ENCODE measurements around the gene BRMS1L.
"Not testable (repeated sequence)": the region's sequence is repeated elsewhere in the genome, so short reads cannot be mapped to it uniquely, and the experiment has no call there.

BRMS1L gene, protein sequence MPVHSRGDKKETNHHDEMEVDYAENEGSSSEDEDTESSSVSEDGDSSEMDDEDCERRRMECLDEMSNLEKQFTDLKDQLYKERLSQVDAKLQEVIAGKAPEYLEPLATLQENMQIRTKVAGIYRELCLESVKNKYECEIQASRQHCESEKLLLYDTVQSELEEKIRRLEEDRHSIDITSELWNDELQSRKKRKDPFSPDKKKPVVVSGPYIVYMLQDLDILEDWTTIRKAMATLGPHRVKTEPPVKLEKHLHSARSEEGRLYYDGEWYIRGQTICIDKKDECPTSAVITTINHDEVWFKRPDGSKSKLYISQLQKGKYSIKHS

DNA sequence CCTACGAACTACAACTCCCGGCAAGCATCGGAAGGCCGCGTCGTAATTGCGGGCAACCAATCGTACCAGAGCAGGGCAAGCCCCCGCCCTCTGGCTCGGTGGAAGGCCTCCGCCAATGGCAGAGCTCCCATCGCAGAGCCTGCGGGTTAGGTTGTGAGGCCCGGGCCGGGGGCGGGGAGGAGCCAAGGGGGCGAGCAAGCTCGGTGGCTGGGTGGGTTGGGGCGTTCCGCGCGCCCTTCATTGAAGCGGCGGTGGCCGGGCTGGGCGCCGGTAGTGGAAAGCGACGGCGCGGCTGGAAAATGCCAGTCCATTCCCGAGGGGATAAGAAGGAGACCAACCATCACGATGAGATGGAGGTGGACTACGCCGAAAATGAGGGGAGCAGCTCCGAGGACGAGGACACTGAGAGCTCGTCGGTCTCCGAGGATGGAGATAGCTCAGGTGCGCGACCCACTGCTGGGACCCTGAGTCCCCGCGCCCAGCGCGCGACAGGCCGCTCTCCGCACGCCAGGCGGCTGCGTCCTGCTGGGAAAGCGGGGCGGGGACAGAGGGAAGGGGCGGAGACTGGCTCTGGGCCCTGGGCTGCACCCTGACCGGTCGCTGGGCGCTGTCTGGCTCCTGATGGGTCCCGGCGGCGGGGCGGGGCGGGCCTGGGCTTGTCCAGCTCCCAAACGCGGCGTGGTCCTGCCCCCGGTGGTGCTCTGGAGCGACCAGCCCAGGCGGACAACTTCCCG, at the start of gene BRMS1L:
Gene BRMS1L (plus strand): TSS at position 121 of the 734 bp plus-strand sequence. CDS start 179 bp downstream, at position 300.
- DNase-seq (ENCODE audit: low spot score): peak; percentile 98

GRCh38 chr14:35776823-35777222, 49.3 kb upstream of the BRMS1L start:
- DNase-seq (ENCODE audit: low spot score): no peak

DNA sequence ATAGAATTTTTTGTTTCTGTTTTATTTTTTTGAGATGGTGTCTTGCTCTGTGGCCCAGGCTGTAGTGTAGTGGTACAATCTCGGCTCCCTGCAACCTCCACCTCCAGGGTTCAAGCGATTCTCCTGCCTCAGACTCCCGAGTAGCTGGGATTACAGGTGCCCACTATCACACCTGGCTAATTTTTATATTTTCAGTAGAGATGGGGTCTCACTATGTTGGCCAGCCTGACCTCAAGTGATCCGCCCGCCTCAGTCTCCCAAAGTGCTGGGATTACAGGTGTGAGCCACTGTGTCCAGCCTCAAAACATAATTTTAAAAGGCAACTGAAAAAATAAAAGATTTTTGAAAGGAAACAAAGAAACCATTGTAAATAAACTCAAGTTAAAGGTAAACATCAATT, 48.6 kb upstream of the BRMS1L start:
- DNase-seq (ENCODE audit: low spot score): not testable (repeated sequence)

- DNase-seq (ENCODE audit: low spot score): no peak
Observed at GRCh38 chr14:35779368-35779767, 46.8 kb upstream of the BRMS1L start.

DNA sequence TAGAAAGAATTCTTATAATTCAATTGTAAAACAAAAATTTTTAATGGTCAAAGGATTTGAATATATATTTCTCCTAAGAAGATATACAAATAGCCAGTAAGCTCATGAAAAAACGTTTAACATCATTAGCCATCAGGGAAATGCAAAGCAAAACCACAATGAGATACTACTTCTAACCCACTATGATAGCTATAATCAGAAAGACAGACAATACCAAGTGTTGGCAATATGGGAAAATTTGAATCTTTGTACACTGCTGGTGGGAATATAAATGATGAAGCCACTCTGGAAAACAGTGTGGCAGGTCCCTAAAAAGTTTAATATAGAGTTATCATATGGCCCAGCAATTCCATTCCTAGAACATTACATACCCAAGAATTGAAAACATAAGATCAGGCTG, 42.4 kb upstream of the BRMS1L start:
- DNase-seq (ENCODE audit: low spot score): no peak

DNA sequence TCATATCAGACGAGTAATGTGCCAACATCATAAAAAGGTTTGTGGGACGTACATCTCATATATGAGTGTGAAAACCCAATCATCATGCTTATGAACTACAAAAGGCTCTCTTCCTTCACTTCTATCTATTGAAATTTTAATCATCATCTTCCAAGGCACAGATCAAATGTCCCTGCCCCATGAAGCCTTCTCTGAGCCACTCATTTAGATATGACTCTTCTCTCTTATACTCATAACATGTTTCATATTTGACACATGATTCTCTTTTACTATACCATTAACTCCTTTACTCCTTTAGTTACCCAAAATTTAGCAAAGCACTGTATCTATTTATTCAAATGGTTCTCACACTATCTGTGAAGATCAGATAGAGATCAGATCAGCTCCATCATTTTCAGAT, 39.3 kb upstream of the BRMS1L start:
- no peak for DNase-seq (ENCODE audit: low spot score)

DNA sequence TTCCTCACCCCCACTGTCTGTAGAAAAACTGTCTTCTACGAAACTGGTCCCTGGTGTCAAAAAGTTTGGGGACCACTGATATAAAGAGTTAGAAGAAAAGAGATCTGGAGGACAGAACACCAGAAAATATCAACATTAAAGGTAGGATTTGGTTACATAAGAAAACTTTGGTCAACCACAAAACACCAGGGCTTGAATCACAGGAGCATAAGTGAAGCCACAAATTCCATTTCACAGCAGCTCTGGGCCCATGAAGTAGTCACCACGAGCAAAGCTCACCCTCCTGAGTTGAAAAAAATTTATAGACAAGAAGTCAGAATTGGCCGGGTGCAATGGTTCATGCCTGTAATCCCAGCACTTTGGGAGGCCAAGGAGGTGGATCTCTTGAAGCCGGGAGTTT, 36.5 kb upstream of the BRMS1L start:
- peak; percentile 11 for DNase-seq (ENCODE audit: low spot score)

DNA sequence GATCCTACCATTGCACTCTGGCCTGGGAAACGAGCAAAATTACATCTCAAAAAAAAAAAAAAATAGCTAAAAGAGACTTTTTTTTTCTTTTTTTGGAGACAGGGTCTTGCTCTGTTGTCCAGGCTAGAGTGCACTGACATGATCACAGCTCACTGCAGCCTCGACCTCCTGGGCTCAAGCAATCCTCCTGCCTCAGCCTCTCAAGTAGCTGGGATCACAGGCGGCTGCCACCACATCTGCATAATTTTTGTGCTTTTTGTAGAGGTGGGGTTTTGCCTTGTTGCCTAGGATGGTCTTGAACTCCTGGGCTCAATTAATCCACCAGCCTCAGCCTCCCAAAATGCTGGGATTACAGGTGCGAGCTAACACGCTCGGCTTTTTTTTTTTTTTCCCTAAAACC, 28.3 kb upstream of the BRMS1L start:
- DNase-seq (ENCODE audit: low spot score): no peak

- DNase-seq (ENCODE audit: low spot score): no peak
Observed at GRCh38 chr14:35806006-35806907, 19.9 kb upstream of the BRMS1L start.

DNA sequence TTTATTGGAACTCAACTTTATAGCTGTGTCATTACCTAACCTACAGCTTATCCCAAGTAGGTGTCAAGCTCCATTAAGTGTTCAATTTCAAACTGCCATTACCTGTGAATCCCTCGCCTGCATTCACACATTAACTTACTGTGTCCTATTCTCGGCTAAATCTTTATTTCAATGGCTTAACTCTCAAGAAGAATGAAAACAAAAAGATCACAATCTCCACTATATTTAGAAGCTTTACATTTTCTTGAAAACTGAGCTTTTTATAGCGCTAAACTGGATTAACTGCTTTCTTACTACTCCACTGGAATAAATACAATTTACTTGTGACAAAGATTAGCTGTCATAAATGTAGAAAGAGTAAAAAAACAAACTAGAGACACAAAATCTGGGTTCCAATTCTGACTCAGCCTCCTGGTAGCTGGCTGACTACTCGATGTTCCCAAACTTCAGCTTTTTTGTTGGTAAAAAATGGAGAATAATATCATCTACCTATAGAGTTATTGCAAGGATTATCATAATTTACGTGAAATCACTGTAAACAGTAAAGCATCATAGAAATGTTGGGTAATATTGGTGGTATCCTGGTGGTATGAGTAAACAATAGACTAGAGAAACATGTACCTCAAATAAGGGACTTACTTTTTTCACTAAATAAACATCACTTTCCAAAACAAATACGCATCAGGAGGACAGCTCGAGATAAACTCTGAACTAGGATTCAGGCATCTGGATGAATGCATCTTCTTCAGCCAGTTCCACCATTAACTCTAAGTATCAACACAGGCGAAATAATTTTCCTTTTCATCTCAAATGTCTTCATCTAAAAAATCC, 18.8 kb upstream of the BRMS1L start:
- no peak for DNase-seq (ENCODE audit: low spot score)

- DNase-seq (ENCODE audit: low spot score): no peak
Observed at GRCh38 chr14:35808076-35808637, 18.0 kb upstream of the BRMS1L start.

DNA sequence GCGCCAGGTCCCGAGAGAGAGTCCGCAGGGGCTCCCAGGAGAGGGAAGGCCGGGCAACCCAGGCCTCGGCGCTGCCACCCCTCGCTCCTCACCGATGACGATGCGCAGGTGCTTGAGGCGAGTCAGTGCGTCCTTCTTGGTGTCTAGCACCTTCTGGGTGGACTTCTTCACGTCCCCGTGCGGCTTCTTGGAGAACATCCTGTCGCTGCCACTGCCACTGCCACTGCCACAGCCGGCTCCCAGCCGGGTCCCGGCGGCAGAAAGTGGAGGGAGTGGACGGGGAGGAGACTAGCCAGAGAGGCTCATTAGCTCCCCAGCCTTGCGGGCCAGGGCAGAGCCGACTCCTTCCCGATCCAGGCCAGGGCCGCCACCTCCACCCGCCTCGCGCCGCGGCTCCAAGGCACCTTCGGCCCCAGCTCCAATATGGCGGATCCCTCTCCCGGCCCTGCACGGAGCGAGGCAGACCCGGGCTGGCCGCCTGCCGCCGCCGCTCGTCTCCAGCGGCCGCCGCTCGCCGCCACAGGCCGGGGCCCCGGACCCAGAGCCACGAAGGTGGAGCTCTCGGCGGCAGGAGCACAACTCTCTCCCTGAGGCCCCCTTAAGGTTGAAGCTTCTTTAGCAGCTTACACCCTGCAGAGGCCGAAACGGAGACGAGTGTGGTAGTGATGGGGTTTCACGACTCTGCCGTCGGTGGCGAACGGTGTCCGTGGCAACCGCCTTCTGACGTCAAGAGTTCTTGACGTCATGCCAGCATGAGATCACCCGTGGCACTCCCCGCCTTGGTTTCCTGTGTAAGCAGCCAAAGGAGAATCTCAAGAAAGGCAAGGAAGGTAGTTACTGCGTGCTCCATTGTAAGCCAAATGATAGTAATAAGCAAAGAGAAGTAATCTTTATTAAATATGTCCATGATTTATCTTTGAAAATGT, 17.2 kb upstream of the BRMS1L start, which contains the start of gene RALGAPA1:
Gene RALGAPA1 (minus strand): TSS at position 658 of the 926 bp plus-strand sequence. CDS start 460 bp downstream, at position 198.
- DNase-seq (ENCODE audit: low spot score): peak; percentile 92

DNA sequence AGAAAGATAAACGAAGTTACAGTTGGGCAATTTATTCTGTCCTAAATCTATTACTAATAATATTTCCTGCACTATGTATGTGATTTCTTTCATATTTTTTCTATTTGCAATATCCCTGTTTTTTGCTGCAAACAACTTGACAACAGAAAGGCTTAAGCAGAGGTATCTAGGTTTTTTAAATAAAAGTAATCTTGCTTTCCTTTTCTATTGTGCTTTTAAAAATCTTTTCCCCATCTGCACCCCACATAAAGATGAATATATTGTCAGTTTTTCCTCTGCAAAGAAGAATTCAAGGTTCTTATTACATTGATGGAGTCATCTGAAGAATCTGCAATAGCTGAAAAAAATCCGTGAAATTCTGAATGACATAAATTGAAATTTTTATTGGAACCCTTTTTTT, 16.5 kb upstream of the BRMS1L start:
- DNase-seq (ENCODE audit: low spot score): no peak

- no peak for DNase-seq (ENCODE audit: low spot score)
Observed at GRCh38 chr14:35810963-35811362, 15.2 kb upstream of the BRMS1L start.

GRCh38 chr14:35814371-35815005, 11.7 kb upstream of the BRMS1L start:
- peak; percentile 45 for DNase-seq (ENCODE audit: low spot score)

DNA sequence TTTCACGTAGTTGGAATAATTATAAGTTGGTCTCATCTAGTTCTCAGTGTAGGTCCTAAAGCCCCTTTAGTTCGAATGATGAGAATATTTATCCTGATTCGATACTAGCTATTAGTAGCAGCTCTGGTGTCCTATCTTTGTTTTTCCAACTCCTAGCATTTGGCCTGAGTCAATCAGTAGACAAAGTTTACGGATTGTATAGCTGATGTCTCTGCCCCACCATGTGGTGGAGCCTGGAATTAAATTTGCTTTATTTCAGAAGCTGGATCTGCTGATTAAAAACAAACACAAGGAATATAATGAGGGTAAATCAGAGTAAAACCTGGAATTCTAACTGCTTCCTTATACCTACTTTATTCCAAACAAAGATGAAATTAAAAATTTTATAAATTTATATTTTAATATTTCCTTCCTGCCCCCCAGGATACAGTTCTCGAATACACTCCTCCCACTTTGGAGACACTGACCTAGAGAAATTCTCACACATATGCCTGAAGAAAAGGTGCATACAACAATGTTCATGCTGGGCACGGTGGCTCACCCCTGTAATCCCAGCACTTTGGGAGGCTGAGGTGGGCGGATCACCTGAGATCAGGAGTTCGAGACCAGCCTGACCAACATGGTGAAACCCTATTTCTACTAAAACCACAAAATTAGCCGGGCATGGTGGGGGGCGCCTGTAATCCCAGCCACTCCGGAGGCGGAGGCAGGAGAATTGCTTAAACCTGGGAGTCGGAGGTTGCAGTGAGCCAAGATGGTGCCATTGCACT, 7.6 kb upstream of the BRMS1L start:
- peak; percentile 69 for DNase-seq (ENCODE audit: low spot score)

DNA sequence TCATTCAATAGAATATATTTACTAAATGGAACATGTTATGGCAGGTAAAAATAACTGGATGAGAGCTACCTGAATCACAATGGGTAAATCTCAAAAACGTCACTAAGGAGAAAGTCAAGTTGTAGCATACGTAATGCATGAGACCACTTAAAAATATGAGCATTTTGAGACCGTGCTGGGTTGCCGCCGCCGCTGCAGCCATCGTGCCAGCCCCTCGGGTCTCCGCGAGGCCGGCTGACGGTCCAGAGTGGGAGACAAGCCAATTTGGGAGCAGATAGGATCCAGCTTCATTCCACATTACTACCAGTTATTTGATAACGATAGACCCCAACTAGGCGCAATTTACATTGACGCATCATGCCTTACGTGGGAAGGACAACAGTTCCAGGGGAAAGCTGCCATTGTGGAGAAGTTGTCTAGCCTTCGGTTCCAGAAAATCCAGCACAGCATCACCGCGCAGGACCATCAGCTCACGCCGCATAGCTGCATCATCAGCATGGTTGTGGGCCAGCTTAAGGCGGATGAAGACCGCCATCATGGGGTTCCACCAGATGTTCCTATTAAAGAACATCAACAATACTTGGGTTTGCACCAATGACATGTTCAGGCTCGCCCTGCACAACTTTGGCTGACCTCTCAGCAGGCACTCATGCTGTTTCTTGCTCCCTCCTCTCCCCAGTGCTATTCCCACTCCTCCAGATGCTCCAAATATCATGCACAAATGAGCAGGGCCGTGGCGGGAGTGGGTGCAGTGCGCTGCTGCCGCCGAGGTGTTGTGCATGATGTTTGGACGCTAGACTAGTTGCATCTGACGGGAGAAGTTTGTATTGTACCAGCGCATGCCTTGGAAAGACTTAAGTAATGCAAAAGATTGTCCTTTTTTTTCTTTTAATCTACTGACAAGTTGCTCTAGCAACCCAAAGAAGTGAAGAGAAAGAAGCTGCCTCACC, 6.3 kb upstream of the BRMS1L start:
- DNase-seq (ENCODE audit: low spot score): no peak

Data from AG08396 (cell line).